ENCODE results near the gene ABCC11.

- TF ChIP-seq, protein P1, sequence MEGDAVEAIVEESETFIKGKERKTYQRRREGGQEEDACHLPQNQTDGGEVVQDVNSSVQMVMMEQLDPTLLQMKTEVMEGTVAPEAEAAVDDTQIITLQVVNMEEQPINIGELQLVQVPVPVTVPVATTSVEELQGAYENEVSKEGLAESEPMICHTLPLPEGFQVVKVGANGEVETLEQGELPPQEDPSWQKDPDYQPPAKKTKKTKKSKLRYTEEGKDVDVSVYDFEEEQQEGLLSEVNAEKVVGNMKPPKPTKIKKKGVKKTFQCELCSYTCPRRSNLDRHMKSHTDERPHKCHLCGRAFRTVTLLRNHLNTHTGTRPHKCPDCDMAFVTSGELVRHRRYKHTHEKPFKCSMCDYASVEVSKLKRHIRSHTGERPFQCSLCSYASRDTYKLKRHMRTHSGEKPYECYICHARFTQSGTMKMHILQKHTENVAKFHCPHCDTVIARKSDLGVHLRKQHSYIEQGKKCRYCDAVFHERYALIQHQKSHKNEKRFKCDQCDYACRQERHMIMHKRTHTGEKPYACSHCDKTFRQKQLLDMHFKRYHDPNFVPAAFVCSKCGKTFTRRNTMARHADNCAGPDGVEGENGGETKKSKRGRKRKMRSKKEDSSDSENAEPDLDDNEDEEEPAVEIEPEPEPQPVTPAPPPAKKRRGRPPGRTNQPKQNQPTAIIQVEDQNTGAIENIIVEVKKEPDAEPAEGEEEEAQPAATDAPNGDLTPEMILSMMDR (IDR thresholded peaks at IDR 0.05 in 8 of 11, conservative IDR thresholded peaks at IDR 0.05 in 3 of 11), result no peak
- no peak for TF ChIP-seq POLR2AphosphoS5 (IDR thresholded peaks at IDR 0.05)
Observed at GRCh38 chr16:48161906-48162305, 85.4 kb downstream of the ABCC11 start.

Measured in spleen (tissue), 7 donors.